GM23338 (cell line): ENCODE measurements around the gene FAM78B. TPM values are rescaled to one million over a fixed set of nuclear protein-coding genes. Genes with fewer than 3 reads are reported as not detected.

ENCODE experiments used
- ATAC-seq: fragments of 200-7000 bp; cut with Tn5 transposase; 3 replicates; pipeline ENCODE4 v1.9.1; 2020
- DNase-seq: peaks from one replicate; pipeline ENCODE4 v3.0.0-alpha.2; 2015; ENCODE audit warnings: low spot score
- H2AFZ ChIP-seq: fragments of 200-600 bp; sonication (generic); 2 replicates; pipeline ENCODE4 v1.8.0; 2016; ENCODE audit warnings: antibody characterized with exemption, mild to moderate bottlenecking, moderate library complexity
- H3F3A ChIP-seq: fragments of 200-600 bp; sonication (generic); replicated peaks from 2 replicates; pipeline ENCODE4 v1.8.0; 2017; ENCODE audit warnings: antibody characterized with exemption, mixed run types, low read depth
- H3K27ac ChIP-seq: fragments of 200-600 bp; sonication (generic); 2 replicates; pipeline ENCODE4 v1.6.1; 2016; ENCODE audit warnings: low read depth
- H3K27me3 ChIP-seq: fragments of 200-600 bp; sonication (generic); 2 replicates; pipeline ENCODE4 v1.8.0; 2016; ENCODE audit warnings: mild to moderate bottlenecking, mixed run types, moderate library complexity; ENCODE audit not compliant: insufficient read depth
- H3K36me3 ChIP-seq: fragments of 200-600 bp; sonication (generic); 2 replicates; pipeline ENCODE4 v1.8.0; 2016; ENCODE audit warnings: mild to moderate bottlenecking; ENCODE audit not compliant: insufficient read depth
- H3K4me1 ChIP-seq: fragments of 200-600 bp; sonication (generic); 2 replicates; pipeline ENCODE4 v1.8.0; 2016; ENCODE audit warnings: mild to moderate bottlenecking, moderate library complexity; ENCODE audit not compliant: insufficient read depth
- H3K4me2 ChIP-seq: fragments of 200-600 bp; sonication (generic); 2 replicates; pipeline ENCODE4 v1.7.1; 2017; ENCODE audit warnings: mixed run types
- H3K4me3 ChIP-seq: fragments of 200-600 bp; sonication (generic); 2 replicates; pipeline ENCODE4 v1.6.1; 2016; ENCODE audit warnings: mixed run types
- H3K79me2 ChIP-seq: fragments of 200-600 bp; sonication (generic); replicated peaks from 2 replicates; pipeline ENCODE4 v1.8.0; 2017; ENCODE audit warnings: mild to moderate bottlenecking; ENCODE audit not compliant: insufficient read depth
- H3K9me2 ChIP-seq: fragments of 200-600 bp; sonication (generic); 2 replicates; pipeline ENCODE4 v1.8.0; 2017; ENCODE audit not compliant: insufficient read depth
- H4K20me1 ChIP-seq: fragments of 200-600 bp; sonication (generic); replicated peaks from 2 replicates; pipeline ENCODE4 v1.8.0; 2017; ENCODE audit warnings: mild to moderate bottlenecking; ENCODE audit not compliant: insufficient read depth
- H3K27ac Mint-ChIP-seq: 2 replicates; pipeline ENCODE4 v1.8.0; 2020; ENCODE audit warnings: inconsistent platforms, mild to moderate bottlenecking, moderate library complexity, mixed read lengths
- H3K27me3 Mint-ChIP-seq: 3 replicates; pipeline ENCODE4 v1.8.0; 2022; ENCODE audit warnings: low read depth, mild to moderate bottlenecking, moderate library complexity, mixed read lengths, inconsistent platforms; ENCODE audit not compliant: insufficient read depth, poor library complexity
- H3K36me3 Mint-ChIP-seq: 3 replicates; pipeline ENCODE4 v1.8.0; 2021; ENCODE audit warnings: low read depth, mild to moderate bottlenecking, inconsistent platforms, moderate library complexity, mixed read lengths
- H3K4me1 Mint-ChIP-seq: 3 replicates; pipeline ENCODE4 v1.8.0; 2020; ENCODE audit warnings: mild to moderate bottlenecking, inconsistent platforms, mixed read lengths
- H3K4me3 Mint-ChIP-seq: 3 replicates; pipeline ENCODE4 v1.8.0; 2021; ENCODE audit warnings: moderate library complexity, mild to moderate bottlenecking, inconsistent platforms, mixed read lengths
- H3K9me3 Mint-ChIP-seq: 3 replicates; pipeline ENCODE4 v1.8.0; 2020; ENCODE audit warnings: moderate library complexity, mild to moderate bottlenecking, inconsistent platforms, mixed read lengths
- CREB1 ChIP-seq: fragments of 250-450 bp; sonication (Bioruptor Pico); IDR thresholded peaks from 2 replicates; pipeline ENCODE4 v1.5.0; 2020; ENCODE audit warnings: low read depth, mild to moderate bottlenecking, moderate library complexity
- EZH2 ChIP-seq: fragments of 200-600 bp; sonication (generic); IDR thresholded peaks from one replicate; pipeline ENCODE4 v1.8.0; 2017; ENCODE audit warnings: antibody characterized with exemption, mild to moderate bottlenecking, low read depth; ENCODE audit not compliant: unreplicated experiment
- EZH2phosphoT487 ChIP-seq: fragments of 200-600 bp; sonication (generic); IDR thresholded peaks from one replicate; pipeline ENCODE4 v1.8.1; 2018; ENCODE audit warnings: antibody characterized with exemption; ENCODE audit not compliant: unreplicated experiment
- JUNB ChIP-seq: IDR thresholded peaks from one replicate; pipeline ENCODE4 v1.6.1; 2016; ENCODE audit warnings: antibody characterized with exemption; ENCODE audit not compliant: unreplicated experiment
- NANOG ChIP-seq: IDR thresholded peaks from 2 replicates; pipeline ENCODE4 v1.6.1; 2016; ENCODE audit warnings: antibody characterized with exemption, borderline replicate concordance
- POLR2AphosphoS5 ChIP-seq: IDR thresholded peaks from 2 replicates; pipeline ENCODE4 v1.6.1; 2016; ENCODE audit warnings: antibody characterized with exemption, low read depth
- STAT1 ChIP-seq: IDR thresholded peaks from one replicate; pipeline ENCODE4 v1.6.1; 2016; ENCODE audit warnings: antibody characterized with exemption; ENCODE audit not compliant: unreplicated experiment
- ZNF114 ChIP-seq: fragments of 250-450 bp; sonication (Bioruptor Pico); IDR thresholded peaks from 2 replicates; pipeline ENCODE4 v1.5.0; 2020; ENCODE audit warnings: mild to moderate bottlenecking, moderate library complexity
- ZNF331 ChIP-seq: fragments of 250-450 bp; sonication (Bioruptor Pico); IDR thresholded peaks from 2 replicates; pipeline ENCODE4 v1.5.0; 2020; ENCODE audit warnings: low read depth, mild to moderate bottlenecking, moderate library complexity
- polyA plus RNA-seq: library from polyadenylated mRNA; unstranded; fragments of >200 nt; fragmentation: Nextera tagmentation; extraction: Ambion mirVana; gene quantifications from 2 replicates; pipeline ENCODE4 v1.2.1, GENCODE V29; 2016
- total RNA-seq: library from RNA; depleted of rRNA; stranded (reverse); fragments of >200 nt; shearing (Covaris generic); gene quantifications from 2 replicates; pipeline ENCODE4 v1.2.3, GENCODE V29; 2014
- TF ChIP-seq, protein P1 (sequence below), 2 experiments: fragments of 200-600 bp in 1 of 2; sonication (generic) in 1 of 2; conservative IDR thresholded peaks; 2 replicates each; pipeline versions ENCODE4 v1.5.1 to v1.6.1; 2016 to 2017; ENCODE audit warnings: antibody characterized with exemption in 2 of 2, low read depth in 2 of 2, mild to moderate bottlenecking in 2 of 2, moderate library complexity in 1 of 2
- TF ChIP-seq, protein P2 (sequence below): fragments of 250-450 bp; sonication (Bioruptor Pico); IDR thresholded peaks from 2 replicates; pipeline ENCODE4 v1.5.0; 2020; ENCODE audit warnings: mild to moderate bottlenecking, moderate library complexity
- TF ChIP-seq, protein P3 (sequence below): IDR thresholded peaks from 2 replicates; pipeline ENCODE4 v1.6.1; 2016; ENCODE audit warnings: antibody characterized with exemption
- TF ChIP-seq, protein P4 (sequence below): IDR thresholded peaks from one replicate; pipeline ENCODE4 v1.6.1; 2018; ENCODE audit warnings: antibody characterized with exemption; ENCODE audit not compliant: unreplicated experiment

The FAM78B gene
- total and polyA plus RNA-seq, 2 experiments from 2014 or later, result 1.6 to 4.6 TPM

DNA sequence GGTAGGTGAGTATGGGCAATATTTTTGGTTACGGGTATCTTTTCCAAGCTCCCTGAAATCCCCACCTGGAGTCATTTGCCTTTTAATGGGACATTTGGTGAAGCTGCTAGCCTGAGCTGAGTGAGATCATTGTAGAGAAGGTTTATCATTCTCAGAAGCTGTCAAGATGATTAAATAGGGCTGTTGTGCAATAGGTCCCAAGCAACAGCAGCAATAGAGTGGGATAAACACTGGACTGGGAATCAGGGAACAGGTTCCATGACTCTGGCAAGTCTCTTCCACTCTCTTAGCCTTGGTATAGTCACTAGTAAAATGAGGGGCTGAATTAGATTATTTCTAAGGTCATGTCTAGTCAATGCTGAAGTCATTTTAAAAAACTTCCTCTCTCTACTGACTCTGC is 30.3 kb upstream of the FAM78B start:
- no peak overlapping the region for H3K27ac Mint-ChIP-seq
- H4K20me1 ChIP-seq, result no peaks in the 10 kb centered on the region
- H3K9me2 ChIP-seq, result no peaks in the 10 kb centered on the region; the same call in 1 of the 2 replicates
- H2AFZ ChIP-seq, result no peak overlapping the region
- no peak overlapping the region for H3K4me3 Mint-ChIP-seq
- H3K79me2 ChIP-seq, result no peaks in the 10 kb centered on the region
- no peak for TF ChIP-seq STAT1
- no peak for TF ChIP-seq JUNB
- TF ChIP-seq, protein P1, sequence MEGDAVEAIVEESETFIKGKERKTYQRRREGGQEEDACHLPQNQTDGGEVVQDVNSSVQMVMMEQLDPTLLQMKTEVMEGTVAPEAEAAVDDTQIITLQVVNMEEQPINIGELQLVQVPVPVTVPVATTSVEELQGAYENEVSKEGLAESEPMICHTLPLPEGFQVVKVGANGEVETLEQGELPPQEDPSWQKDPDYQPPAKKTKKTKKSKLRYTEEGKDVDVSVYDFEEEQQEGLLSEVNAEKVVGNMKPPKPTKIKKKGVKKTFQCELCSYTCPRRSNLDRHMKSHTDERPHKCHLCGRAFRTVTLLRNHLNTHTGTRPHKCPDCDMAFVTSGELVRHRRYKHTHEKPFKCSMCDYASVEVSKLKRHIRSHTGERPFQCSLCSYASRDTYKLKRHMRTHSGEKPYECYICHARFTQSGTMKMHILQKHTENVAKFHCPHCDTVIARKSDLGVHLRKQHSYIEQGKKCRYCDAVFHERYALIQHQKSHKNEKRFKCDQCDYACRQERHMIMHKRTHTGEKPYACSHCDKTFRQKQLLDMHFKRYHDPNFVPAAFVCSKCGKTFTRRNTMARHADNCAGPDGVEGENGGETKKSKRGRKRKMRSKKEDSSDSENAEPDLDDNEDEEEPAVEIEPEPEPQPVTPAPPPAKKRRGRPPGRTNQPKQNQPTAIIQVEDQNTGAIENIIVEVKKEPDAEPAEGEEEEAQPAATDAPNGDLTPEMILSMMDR (conservative IDR thresholded peaks at IDR 0.05; ENCODE audit: low read depth in 2 of 2), result no peak
- no peak for TF ChIP-seq EZH2
- TF ChIP-seq, protein P2, sequence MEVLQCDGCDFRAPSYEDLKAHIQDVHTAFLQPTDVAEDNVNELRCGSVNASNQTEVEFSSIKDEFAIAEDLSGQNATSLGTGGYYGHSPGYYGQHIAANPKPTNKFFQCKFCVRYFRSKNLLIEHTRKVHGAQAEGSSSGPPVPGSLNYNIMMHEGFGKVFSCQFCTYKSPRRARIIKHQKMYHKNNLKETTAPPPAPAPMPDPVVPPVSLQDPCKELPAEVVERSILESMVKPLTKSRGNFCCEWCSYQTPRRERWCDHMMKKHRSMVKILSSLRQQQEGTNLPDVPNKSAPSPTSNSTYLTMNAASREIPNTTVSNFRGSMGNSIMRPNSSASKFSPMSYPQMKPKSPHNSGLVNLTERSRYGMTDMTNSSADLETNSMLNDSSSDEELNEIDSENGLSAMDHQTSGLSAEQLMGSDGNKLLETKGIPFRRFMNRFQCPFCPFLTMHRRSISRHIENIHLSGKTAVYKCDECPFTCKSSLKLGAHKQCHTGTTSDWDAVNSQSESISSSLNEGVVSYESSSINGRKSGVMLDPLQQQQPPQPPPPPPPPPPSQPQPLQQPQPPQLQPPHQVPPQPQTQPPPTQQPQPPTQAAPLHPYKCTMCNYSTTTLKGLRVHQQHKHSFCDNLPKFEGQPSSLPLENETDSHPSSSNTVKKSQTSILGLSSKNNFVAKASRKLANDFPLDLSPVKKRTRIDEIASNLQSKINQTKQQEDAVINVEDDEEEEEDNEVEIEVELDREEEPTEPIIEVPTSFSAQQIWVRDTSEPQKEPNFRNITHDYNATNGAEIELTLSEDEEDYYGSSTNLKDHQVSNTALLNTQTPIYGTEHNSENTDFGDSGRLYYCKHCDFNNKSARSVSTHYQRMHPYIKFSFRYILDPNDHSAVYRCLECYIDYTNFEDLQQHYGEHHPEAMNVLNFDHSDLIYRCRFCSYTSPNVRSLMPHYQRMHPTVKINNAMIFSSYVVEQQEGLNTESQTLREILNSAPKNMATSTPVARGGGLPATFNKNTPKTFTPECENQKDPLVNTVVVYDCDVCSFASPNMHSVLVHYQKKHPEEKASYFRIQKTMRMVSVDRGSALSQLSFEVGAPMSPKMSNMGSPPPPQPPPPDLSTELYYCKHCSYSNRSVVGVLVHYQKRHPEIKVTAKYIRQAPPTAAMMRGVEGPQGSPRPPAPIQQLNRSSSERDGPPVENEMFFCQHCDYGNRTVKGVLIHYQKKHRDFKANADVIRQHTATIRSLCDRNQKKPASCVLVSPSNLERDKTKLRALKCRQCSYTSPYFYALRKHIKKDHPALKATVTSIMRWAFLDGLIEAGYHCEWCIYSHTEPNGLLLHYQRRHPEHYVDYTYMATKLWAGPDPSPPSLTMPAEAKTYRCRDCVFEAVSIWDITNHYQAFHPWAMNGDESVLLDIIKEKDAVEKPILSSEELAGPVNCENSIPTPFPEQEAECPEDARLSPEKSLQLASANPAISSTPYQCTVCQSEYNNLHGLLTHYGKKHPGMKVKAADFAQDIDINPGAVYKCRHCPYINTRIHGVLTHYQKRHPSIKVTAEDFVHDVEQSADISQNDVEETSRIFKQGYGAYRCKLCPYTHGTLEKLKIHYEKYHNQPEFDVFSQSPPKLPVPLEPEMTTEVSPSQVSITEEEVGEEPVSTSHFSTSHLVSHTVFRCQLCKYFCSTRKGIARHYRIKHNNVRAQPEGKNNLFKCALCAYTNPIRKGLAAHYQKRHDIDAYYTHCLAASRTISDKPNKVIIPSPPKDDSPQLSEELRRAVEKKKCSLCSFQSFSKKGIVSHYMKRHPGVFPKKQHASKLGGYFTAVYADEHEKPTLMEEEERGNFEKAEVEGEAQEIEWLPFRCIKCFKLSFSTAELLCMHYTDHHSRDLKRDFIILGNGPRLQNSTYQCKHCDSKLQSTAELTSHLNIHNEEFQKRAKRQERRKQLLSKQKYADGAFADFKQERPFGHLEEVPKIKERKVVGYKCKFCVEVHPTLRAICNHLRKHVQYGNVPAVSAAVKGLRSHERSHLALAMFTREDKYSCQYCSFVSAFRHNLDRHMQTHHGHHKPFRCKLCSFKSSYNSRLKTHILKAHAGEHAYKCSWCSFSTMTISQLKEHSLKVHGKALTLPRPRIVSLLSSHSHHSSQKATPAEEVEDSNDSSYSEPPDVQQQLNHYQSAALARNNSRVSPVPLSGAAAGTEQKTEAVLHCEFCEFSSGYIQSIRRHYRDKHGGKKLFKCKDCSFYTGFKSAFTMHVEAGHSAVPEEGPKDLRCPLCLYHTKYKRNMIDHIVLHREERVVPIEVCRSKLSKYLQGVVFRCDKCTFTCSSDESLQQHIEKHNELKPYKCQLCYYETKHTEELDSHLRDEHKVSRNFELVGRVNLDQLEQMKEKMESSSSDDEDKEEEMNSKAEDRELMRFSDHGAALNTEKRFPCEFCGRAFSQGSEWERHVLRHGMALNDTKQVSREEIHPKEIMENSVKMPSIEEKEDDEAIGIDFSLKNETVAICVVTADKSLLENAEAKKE (CRISPR knock-in tag), result no peak
- TF ChIP-seq, protein P3, sequence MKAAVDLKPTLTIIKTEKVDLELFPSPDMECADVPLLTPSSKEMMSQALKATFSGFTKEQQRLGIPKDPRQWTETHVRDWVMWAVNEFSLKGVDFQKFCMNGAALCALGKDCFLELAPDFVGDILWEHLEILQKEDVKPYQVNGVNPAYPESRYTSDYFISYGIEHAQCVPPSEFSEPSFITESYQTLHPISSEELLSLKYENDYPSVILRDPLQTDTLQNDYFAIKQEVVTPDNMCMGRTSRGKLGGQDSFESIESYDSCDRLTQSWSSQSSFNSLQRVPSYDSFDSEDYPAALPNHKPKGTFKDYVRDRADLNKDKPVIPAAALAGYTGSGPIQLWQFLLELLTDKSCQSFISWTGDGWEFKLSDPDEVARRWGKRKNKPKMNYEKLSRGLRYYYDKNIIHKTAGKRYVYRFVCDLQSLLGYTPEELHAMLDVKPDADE, result no peak
- TF ChIP-seq EZH2phosphoT487, result no peak
- no peak for TF ChIP-seq CREB1 (CRISPR knock-in tag)
- no peak for TF ChIP-seq ZNF114 (CRISPR knock-in tag)
- TF ChIP-seq NANOG, result no peak
- TF ChIP-seq POLR2AphosphoS5, result no peak
- no peak for TF ChIP-seq ZNF331
- TF ChIP-seq, protein P4, sequence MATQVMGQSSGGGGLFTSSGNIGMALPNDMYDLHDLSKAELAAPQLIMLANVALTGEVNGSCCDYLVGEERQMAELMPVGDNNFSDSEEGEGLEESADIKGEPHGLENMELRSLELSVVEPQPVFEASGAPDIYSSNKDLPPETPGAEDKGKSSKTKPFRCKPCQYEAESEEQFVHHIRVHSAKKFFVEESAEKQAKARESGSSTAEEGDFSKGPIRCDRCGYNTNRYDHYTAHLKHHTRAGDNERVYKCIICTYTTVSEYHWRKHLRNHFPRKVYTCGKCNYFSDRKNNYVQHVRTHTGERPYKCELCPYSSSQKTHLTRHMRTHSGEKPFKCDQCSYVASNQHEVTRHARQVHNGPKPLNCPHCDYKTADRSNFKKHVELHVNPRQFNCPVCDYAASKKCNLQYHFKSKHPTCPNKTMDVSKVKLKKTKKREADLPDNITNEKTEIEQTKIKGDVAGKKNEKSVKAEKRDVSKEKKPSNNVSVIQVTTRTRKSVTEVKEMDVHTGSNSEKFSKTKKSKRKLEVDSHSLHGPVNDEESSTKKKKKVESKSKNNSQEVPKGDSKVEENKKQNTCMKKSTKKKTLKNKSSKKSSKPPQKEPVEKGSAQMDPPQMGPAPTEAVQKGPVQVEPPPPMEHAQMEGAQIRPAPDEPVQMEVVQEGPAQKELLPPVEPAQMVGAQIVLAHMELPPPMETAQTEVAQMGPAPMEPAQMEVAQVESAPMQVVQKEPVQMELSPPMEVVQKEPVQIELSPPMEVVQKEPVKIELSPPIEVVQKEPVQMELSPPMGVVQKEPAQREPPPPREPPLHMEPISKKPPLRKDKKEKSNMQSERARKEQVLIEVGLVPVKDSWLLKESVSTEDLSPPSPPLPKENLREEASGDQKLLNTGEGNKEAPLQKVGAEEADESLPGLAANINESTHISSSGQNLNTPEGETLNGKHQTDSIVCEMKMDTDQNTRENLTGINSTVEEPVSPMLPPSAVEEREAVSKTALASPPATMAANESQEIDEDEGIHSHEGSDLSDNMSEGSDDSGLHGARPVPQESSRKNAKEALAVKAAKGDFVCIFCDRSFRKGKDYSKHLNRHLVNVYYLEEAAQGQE, result no peak
- DNase-seq (no peak), ATAC-seq (no peak)
- no peaks in the 10 kb centered on the region for H3K36me3 Mint-ChIP-seq
- no peaks in the 10 kb centered on the region for H3K36me3 ChIP-seq
- H3K27me3 Mint-ChIP-seq, result peaks cover 2% of the 10 kb centered on the region
- H3K27ac ChIP-seq, result no peak overlapping the region
- H3K4me3 ChIP-seq, result no peak overlapping the region
- no peak overlapping the region for H3K4me2 ChIP-seq
- no peaks in the 10 kb centered on the region for H3K4me1 ChIP-seq
- no peaks in the 10 kb centered on the region for H3F3A ChIP-seq
- H3K4me1 Mint-ChIP-seq, result peaks cover 4% of the 10 kb centered on the region; the same call in 2 of the 3 replicates
- no peaks in the 10 kb centered on the region for H3K9me3 Mint-ChIP-seq
- no peaks in the 10 kb centered on the region for H3K27me3 ChIP-seq
